HG02870 (cell line): ENCODE results near the gene RPRD2.
A peak's percentile ranks its signal among the peaks of the same experiment; 100 is the strongest.
"Not testable (repeated sequence)": the region's sequence is repeated elsewhere in the genome, so short reads cannot be mapped to it uniquely, and the experiment has no call there.

Experiments used
- ATAC-seq: cut with Tn5 transposase; IDR thresholded peaks from one replicate; pipeline ENCODE4 v1.9.1; 2021; ENCODE audit warnings: mild to moderate bottlenecking, moderate library complexity; ENCODE audit not compliant: unreplicated experiment

RPRD2 gene

DNA sequence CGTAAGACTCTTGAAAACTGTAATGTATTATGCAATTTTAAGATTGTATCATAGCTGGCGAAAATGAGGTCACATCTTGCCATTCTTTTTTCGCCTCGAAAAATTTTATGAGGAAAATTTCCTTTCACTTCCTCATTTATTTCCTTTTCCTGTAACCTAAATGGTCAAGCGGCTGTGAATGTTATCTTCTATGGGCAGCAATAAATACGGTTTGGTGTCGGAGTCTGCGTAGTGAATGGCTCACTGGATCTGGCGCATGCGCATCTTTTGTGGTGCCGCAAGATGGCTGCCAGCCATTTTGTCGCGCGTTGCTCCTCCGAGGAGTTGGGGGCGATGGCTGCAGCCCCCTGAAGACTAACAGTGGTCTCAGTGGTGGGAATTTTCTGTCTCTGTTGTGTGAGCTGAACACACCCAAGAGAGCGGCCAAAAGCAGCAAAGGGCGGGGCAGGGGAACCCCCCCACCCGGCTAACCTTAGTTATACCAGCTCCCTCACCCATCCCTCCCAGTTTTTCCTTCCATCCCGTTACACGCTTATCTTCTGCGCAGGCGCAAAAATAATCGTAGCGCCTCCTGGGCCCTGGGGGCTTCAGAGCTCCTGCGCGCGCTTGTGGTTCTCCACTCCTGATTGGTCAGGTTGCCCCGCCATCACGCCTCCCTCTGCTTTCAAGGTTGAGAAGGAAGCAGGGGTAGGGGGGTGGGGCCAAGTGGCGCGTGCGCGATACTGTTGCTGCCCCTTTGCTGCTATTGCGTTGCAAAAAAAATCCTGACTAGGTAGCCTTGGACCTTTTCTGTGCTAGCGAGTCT is at the start of gene RPRD2:
Gene RPRD2, plus strand, starts transcription at position 722 of the 805 bp plus-strand sequence. CDS start 568 bp downstream, outside the sequence.
- peak; percentile 86 for ATAC-seq

DNA sequence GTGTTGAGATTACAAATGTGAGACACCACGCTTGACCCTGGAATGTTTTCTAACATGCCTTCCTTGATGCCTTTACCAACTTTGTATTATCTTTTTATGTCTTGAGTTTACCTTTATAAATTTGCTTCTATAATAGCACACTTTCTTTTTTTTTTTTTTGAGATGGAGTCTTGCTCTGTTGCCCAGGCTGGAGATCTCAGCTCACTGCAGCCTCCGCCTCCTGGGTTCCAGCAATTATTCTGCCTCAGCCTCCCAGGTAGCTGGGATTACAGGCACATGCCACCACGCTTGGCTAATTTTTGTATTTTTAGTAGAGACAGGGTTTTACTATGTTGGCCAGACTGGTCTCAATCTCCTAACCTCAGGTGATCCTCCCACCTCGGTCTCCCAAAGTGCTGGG is 49.3 kb upstream of the RPRD2 start:
- not testable (repeated sequence) for ATAC-seq

DNA sequence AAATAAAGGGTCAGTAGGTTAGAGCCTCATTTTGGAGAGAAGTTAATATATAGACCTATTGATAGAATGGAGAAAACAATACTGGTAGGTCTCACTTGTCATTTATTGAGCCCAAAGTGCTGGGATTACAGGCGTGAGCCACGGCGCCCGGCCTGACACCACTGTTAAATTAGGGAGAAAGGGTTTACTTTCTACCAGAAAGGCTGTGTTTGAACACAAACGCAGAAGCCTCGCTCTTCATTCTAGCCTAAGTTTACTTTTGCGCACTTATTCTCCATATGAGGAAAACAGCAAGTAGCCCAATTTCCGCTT is 43.3 kb upstream of the RPRD2 start:
- no peak for ATAC-seq

DNA sequence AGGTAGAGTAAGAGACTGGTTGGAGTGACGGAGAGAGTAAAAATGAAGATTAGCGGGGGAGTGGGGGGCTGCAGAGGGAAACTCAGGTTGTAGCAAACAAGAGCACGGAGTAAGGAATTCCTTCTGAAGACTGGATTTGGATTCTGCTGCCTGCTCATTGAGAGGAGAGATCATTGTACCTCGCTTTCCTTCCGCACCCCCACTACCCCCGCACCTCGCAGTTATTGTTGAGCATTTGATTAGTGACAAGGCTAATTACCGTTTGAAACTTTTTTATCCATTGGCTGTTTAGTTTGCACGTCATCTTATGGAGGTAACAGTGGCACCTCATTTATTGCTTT is 42.2 kb upstream of the RPRD2 start:
- no peak for ATAC-seq

DNA sequence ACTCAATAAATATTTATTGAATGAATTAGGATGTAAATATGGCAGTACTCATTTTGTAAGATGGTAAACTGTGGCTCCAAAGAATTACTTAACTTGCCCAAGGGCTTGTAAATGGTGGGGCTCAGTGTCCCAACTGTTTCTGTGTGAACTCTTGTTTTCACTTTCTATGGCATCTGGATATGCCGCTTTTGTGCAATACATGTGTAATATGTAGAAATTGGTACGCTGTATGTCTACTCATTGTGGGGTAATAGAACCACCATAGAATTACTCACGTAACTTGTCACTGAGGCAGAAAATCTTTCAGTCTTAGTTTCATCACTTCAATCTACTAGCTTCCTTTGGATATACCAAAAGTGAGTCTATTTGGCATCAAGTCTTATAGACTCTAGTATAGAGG is 41.6 kb upstream of the RPRD2 start:
- no peak for ATAC-seq

DNA sequence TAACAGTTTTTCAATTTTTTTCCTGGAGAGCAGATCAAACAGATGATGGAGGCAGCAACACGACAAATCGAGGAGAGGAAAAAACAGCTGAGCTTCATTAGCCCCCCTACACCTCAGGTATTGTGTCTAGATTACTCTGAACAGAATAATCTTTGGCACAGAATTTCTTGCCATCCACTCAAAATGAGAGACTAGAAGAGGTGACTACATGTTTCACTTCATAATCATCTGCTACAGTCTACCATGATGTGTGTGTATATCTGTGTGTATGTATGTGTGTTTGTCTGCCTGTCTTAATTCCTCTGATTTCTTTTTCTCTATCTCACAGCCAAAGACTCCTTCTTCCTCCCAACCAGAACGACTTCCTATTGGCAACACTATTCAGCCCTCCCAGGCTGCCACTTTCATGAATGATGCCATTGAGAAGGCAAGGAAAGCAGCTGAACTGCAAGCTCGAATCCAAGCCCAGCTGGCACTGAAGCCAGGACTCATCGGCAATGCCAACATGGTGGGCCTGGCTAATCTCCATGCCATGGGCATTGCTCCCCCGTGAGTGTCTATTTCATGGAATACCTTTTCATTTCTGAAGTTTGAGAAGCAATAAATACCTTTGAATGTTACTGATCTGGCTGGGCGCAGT is 31.2 kb upstream of the RPRD2 start:
- ATAC-seq, result no peak

DNA sequence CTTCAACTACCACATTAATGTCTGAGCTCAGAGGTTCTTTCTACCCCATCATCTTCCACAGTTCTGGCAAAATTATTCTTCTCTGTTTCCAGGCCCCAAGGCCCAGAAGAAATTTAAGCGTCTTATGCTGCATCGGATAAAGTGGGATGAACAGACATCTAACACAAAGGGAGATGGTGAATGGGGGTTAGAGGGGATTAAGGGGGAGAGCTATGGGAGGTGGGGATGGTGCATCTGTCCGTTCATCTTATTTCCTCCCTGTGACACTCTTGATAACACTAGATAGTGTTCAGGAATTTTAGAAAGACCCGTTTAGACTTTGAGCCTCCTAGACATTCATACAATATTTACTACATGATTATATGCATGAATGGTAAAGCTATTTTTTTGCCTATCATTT is 17.6 kb upstream of the RPRD2 start:
- no peak for ATAC-seq

DNA sequence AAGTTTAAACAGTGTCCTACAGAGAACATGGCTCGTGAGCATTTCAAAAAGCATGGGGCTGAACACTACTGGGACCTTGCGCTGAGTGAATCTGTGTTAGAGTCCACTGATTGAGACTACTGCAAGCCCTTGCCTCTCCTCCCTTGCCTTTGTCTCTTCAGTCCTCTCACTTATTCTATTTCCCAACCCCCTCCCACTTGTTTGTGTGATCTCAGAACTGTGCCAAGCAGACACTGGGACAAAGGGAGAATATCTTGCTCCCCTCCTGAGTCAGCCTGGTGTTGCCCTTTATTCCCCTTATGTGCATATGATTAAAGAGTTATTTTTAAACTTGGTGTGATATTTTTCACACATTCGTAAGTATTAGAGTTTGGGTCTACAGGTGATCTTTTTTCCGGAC is 11.1 kb upstream of the RPRD2 start:
- no peak for ATAC-seq

DNA sequence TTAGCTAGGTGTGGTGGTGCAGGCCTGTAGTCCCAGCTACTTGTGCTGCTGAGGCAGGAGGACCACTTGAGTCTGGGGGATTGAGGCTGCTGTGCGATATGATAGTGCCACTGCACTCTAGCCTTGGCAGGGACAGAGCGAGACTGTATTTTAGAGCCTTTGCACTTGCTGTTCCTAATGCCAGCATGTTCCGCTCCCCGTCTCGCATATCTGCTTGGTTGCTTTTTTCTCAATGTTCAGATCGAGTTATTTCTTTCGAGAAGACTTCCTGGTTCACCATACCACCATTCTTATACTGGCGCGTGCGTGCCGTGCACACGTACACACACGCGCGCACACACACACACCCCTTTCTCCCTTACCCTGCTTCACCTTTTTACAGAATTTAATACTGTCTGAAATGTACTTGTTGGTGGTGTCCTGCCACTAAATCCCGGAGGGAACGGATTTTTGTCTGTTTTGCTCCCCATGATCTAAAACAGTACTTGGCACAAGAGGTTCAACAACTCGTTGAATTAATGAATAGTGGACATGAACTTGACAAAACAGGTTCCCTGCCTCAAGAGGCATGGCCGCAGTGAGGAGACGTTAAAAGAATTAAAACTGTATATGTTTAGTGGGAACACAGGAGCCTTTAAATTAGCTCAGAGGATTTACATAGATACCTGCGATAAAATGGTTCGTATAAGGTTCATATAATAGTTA is 1.1 kb upstream of the RPRD2 start:
- ATAC-seq, result no peak

DNA sequence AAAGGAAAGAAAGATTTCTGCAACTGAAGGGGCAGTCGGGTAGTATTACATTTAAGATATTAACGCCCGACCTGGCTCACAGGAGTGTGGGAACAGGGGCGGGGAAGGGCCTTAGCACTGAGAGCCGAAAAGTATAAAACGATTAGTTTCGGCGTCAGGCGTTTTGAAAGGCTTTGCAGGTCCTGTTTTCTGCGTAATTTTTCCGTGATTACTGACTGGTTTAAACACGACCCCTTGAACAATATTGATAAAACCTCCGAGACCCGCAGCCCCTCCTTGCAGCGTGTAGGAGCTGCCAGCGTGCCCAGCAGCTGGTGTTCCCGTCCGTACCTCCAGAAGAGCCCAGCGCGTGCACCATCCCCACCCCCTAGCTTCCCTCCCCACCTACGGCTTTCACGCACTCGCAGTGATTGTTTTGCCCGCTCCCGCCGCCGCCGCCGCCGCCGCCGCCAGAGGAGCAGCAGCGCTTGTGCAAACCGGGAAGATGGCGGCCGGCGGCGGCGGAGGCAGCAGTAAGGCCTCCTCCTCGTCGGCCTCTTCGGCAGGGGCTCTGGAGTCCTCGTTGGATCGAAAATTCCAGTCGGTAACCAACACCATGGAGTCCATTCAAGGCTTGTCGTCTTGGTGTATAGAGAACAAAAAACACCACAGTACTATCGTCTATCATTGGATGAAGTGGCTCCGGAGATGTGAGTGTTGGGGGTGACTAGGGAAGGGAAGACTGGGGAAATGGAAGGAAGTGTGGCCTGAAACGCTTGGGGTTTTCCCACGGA is 470 bp downstream of the RPRD2 start:
- ATAC-seq, result no peak

DNA sequence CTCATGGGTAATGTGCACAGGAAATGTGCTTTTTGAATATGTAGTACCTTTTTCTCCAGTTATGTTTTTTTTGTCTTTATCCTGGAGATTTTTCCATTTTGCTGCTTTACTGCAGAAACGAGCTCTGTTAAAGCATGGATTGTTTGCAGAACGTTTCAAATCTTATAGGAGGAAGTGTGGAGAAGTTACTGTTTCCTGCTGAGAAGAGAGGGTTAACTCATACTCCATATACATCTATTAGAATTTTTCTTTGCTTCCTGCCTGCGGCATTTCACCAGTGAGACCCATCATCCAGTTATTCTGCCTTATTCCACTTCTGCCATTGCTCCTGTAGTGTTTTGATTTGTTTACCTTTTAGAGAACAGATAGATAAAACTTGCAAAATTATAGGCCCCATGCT is 2.0 kb downstream of the RPRD2 start:
- ATAC-seq, result no peak

DNA sequence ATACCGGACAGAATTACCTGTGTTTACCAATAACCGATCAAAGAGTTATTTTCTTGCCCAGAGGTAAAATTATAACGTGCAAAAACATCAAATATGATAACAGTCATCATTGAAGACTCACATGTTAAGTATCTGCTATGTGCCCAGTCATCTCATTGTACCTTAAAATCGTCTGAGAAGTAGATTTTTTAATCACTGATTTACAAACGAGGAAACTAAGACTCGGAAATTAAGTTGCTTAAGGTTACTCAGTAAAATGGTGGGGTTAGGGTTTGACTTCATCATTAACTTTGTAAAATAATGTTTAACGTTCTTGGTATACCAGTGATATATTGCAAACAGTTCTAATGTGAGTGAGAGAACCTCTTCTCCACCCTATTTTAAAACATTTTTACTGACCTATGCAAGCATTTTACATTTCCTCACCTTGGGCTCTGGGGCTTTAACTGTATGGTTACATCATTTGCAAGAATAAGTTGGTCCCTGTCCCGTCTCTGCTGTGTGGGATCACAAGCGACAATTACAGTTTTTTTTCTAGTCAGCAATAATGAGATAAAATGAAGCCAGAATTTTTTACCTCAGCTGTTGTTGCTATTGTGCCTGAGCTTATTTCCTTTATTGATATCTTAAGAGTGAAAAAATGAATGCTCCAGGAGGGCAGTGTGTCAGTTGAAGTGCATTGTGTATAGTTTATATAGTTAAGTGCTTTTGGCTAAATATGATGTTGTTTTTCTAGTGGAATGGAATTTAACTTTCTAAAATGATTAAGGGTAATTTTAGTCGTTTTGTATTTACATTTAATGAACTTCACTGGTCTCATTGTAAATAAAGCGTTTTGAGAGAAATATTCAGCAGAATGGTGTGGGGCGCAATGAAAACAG is 2.7 kb downstream of the RPRD2 start:
- ATAC-seq, result no peak

DNA sequence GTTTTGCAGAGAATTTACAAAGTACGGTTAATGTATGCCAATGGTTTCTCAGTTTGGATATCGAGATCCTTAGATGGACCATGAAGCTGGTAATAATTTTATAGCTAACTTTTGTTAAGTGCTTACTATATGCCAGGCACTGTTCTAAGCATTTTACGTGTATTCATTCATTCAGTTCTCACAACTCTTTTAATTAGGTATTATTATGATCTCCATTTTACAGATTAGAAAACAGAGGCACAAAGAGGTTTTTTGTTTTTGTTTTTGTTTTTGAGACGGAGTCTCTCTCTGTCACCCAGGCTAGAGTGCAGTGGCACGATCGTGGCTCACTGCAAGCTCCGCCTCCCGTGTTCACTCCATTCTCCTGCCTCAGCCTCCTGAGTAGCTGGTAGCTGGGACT is 7.2 kb downstream of the RPRD2 start:
- no peak for ATAC-seq

DNA sequence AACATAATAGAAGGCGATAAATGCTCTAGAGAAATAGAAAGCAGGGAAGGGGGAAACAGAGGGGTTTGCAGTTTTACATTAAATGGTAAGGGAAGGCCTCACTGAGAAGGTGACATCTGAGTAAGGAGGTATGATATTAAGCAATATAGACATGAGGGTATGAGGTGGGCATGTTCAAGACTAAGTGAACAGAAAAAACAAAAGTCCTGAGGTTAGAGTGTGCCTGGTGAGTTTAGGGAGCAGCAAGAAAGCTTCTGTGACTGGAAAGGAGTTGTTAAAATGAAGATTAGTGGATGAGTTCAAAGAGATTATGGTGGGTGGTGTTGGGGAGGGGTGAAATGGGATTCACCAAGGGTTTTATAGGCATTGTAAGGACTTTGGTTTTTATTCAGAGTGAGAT is 8.6 kb downstream of the RPRD2 start:
- no peak for ATAC-seq

DNA sequence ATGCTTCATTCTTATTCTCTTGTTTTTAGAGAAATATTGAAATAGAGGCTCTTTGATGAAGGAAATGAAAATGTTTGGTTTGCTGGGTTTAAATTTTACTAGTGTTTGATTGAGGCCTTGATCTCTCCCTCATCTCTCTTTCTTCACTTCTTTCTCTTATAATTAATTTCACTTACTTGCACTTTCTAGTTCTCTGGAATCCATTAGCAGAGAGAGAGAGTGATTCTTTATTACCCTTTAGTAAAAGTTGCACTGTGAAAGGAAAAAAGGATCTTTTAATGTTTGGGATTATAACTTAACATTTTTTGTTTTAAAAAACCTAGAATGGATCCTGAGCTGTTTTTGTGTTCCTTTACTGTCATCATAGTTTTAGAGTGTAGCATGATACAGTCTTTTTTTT is 12.2 kb downstream of the RPRD2 start:
- ATAC-seq, result no peak

DNA sequence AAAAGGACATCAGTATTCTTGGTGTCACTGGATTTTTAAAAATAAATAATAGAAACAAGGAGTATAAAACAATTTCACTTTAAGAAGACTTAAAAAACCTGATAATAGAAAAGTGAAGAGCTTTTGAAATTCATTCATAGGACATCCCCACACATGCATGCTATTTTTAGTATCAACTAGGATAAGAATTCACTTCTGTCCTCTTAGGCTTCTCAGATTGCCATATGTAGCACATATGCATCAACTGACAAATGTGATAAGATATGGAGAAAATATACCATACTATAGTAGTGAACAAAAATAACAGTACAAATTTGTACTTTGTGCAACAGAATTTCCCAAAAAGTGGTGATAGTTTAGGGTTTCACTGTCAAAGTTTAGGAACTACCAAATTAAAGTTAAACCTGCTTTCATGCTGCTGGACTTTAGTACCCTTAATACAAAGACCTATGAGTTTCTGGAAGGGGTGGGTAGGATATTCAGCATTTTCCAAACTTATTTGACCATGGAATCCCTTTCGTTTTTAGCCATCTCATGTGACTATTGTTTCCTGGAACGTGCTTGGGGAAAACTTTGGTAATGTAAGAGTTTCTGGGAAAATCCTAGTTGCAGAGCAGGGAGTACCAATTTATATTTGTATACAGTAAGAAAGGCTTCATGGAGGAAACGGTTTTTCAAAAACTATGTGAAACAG is 19.8 kb downstream of the RPRD2 start:
- no peak for ATAC-seq

DNA sequence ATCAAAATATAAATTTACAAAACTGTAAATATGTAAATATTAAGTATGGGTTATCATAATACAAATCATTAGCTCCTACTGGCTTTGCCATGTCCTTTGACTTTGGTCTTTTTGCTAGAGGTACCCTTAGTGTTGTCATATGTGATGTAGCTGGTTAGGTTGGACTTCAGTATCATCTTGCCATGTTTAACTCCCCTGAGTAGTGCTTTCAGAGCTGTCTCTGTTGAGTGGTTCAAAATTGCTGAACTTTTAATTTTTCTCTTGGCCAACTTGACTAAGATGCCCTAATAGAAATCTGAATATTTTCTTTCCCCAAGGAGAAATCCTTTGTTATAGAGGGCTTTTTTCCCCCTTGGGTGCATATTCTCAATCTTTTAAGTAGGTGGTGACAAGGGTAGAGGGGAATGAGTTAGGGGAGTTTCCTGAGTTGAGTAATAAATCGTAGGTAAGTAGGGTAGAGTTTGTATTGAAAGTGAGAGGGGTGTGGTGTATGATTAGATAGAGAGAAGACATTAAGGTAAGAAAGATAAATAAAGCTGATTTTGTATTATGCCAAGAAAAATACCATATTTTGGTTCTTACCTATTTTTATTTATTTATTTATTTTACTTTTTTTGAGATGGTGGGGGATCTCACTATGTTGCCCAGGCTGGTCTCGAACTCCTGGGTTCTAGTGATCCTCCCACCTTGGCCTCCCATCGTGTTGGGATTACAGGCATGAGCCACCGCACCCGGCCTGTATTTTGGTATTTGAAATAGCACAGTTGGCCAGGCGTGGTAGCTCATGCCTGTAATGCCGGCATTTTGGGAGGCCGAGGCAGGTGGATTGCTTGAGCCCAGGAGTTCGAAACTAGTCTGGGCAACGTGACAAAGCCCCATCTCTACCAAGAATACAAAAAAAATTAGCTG is 21.8 kb downstream of the RPRD2 start:
- no peak for ATAC-seq

DNA sequence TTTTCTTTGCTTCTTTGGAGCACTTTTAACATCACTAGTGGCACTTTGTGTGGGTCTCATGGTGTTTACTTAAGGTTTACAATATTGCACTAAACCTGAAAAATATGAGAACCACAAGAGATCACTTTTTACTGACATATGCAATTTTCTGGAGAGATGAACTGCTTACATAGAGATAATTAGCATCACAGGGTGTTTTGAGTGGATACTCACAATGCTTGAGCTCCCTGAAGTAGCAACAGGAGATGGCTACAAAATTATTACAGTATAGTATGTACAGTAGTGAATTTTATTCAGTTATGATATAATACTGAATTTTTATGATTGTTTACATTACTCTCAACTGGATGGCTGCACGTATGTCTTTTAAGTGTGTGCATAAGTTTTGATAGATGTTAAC is 22.6 kb downstream of the RPRD2 start:
- no peak for ATAC-seq

DNA sequence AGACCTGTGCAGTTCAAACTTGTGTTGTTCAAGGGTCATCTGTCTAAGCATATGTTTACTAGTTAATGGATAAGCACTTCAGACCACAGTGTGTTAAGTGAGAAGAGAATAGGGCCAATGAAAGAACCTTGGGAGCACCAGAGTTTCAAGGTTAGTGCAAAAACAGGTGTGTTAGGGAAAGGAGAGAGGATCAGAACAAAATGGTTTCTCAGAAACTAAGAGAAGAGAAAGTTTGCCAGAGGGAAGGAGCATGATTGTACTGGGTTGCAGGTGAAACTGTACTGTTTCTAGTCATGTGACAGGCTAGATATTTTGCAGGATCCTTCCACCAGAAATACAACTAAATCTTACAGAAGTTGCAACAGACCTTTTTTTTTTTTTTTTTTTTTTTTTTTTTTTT is 23.3 kb downstream of the RPRD2 start:
- no peak for ATAC-seq
